Measurements from ENCODE around the gene QSOX2. TPM values are rescaled to one million over a fixed set of nuclear protein-coding genes. Genes with fewer than 3 reads are reported as not detected.

The QSOX2 gene
- total RNA-seq, 1 donor: 7.1 TPM

DNA sequence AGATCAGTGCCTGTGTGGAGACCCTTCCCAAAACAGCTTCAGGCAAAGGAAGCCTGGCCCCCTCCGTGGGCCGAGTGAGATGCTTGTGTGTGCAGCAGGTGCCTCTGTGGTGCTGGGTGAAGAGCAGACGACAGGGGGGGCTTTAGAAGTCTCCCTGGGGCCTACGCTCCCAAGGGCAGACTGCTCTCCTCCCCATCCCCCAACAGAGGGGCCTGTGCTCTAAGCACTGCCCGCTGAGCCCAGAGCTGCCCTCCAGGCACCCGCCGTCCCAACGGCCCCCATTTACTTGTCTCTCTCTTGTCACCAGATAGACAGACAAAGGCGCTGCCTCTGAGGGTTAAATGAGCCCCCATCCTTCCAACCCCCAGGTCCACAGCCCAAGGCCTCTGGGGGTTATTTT, 38.0 kb downstream of the QSOX2 start:
- no peak for DNase-seq (ENCODE audit: low read depth)
- H3K4me3 ChIP-seq (ENCODE audit: low read depth, low read length): no peak overlapping the region
- TF ChIP-seq, protein P1, sequence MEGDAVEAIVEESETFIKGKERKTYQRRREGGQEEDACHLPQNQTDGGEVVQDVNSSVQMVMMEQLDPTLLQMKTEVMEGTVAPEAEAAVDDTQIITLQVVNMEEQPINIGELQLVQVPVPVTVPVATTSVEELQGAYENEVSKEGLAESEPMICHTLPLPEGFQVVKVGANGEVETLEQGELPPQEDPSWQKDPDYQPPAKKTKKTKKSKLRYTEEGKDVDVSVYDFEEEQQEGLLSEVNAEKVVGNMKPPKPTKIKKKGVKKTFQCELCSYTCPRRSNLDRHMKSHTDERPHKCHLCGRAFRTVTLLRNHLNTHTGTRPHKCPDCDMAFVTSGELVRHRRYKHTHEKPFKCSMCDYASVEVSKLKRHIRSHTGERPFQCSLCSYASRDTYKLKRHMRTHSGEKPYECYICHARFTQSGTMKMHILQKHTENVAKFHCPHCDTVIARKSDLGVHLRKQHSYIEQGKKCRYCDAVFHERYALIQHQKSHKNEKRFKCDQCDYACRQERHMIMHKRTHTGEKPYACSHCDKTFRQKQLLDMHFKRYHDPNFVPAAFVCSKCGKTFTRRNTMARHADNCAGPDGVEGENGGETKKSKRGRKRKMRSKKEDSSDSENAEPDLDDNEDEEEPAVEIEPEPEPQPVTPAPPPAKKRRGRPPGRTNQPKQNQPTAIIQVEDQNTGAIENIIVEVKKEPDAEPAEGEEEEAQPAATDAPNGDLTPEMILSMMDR (IDR thresholded peaks at IDR 0.05; ENCODE audit: insufficient read depth, low read length): no peak

DNA sequence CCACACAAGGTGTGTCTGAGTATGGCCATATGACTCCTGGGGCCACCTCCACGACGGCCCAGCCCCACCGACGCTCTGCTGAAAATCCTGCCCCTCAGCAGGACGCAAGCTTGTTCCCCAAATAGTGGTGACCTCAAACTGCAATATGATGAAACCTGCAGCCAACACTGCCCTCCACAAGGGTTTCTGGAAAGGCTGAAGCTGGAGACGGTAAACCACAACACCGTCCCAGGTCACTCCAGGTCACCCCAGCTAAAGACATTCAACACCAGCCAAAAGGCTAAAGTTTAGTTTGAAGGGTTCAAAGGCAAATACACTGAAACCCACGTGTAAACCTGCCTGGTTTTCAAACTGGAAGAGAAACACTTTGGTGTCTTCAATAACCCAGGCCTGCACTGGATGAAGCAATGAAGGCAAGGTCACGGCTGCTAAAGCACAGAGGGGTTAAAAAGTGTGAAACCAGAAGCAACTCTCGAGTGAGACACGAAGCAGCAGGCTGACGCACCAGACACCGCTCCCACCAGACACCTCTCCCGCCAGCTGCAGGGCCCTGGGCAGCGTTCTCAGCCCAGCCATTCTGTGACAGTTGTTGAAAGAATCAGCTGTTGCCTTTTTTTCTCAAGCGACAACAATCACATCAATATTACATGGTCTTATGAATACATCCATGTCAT, 38.9 kb downstream of the QSOX2 start:
- DNase-seq (ENCODE audit: low read depth): no peak
- H3K4me3 ChIP-seq (ENCODE audit: low read depth, low read length): no peak overlapping the region
- TF ChIP-seq, protein P1 (IDR thresholded peaks at IDR 0.05; ENCODE audit: insufficient read depth, low read length): no peak

DNA sequence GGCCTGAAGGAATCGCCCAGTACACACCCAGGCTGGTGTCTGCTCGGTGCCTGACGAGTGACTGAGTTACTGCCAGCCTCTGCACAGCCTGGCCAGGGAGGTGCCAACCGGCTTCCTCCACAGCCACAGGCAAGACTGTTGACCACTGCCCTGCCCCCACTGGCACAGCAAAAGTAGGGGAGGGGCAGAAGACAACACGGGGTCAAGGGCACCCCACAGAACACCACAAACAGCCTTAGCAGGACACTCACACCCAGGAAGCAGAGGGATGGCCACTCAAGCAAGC, 40.0 kb downstream of the QSOX2 start:
- TF ChIP-seq, protein P1 (IDR thresholded peaks at IDR 0.05; ENCODE audit: insufficient read depth, low read length): no peak
- H3K4me3 ChIP-seq (ENCODE audit: low read depth, low read length): no peak overlapping the region
- DNase-seq (ENCODE audit: low read depth): no peak

DNA sequence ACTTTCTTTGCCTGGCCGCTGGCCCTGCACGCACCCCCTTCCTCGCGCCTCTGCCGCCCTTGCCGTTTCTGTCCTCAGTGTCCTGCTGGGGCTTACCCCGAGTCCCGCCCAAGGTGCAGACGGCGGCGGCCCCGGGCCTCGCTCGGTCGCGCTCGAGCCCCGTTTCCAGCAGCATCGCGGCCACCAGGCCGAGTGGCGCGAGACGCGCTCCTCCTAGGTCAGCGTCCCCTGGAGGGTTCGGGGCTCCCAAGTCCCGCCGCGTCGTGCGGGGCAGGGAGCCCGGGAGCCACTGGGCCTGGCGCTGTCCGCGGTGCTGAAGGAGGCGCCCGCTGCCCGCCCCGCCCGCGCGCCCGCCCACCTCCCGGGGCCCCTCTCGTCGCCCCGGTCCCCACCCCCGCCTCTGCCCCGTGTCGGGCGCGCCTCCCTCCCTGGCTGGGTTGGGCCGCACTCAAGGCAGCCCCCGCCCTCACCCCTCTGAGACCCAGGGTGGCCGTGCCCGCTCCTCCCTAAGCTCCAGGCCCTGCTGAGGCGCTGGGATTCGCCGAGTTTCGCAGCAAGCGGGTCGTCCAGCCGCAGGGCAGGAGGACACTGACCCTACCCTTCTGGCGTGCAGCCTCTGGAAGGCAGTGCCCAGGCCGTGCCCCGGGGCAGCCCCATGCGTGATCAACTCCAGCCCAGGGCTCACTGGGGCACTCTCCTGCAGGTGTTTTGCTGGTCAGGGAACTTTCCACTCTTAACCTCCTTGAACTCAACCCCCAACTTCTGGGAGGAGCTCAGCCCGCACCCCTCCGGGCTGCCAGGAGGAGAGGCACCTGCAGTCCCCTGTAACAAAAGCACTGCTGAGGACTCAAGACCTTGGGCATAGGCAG, 40.5 kb downstream of the QSOX2 start, which contains the start of gene LHX3:
TSS of gene LHX3 (minus strand) at position 291 of the 869 bp plus-strand sequence. CDS start at position 175, 116 bp downstream.
- no peak for DNase-seq (ENCODE audit: low read depth)
- TF ChIP-seq, protein P1 (IDR thresholded peaks at IDR 0.05; ENCODE audit: insufficient read depth, low read length): no peak
- H3K4me3 ChIP-seq (ENCODE audit: low read depth, low read length): no peak within 1 kb of the TSS

DNA sequence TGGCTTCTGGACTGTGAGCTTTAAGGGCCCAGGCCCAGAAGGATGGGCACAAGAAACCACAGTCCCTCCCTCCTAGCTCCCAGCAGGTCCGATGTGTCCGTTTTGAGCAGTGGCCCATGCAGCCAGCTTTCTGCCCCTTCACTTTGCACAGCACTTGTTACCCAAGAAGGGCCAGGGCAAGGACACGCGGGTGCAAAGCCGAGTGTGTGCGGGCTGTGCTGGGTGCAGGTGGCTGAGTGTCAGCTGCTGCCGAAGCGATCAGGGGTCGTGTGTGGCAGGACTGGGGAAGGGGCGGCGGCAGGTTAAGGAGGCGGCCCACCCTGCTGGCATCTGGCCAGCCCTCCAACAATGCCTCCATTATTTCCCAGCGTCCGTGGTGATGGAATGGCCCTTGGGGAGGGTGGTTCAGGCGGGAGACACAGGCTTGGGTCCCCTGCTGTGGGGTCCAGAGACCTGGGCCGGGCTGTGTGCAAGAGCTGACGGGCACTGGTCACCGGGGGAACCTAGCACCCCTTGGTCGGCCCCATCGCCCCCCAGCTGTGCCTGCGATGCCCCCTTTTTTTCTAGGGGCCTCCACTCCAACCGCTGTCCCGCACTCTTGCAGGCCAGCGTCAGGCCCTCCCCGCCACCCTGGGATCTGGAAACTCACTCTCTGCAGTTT, 41.3 kb downstream of the QSOX2 start:
- no peak overlapping the region for H3K4me3 ChIP-seq (ENCODE audit: low read depth, low read length)
- no peak for DNase-seq (ENCODE audit: low read depth)
- TF ChIP-seq, protein P1 (IDR thresholded peaks at IDR 0.05; ENCODE audit: insufficient read depth, low read length): no peak

DNA sequence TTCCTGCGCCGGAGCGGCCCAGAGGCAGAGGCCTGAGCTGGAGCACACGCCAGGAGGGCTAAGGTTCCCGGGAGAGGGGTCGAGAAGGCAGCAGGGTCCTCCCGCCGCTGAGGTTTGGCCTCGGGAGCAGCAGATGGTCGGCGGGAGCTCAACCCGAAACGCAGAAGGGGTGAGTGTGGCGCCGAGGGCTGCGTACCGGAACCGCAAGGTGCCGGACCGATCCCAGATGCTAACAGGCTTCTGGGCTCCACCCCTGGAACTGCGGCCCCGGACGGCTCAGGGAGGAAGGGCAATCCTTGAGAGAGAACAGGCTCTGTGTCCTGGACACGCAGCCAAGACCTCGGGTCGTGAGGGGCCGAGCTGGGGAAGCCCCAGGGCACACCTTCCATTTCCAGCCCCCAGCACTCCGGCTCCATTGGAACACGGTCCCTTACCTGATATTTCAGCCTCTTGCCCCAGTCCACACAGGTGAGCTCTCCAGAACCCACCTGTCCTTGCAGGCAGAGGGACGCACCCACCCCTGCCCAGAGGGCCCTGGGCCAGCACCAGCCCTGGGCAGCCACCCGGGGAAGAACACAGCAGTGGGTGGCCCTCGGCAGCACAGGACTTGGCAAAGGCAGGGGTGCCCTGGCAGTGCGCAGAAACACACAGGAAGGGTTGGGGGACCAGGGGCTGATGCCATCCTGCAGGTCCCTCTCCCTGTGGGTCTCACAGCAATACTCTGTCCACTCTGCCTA, 42.0 kb downstream of the QSOX2 start:
- TF ChIP-seq, protein P1 (IDR thresholded peaks at IDR 0.05; ENCODE audit: insufficient read depth, low read length): no peak
- DNase-seq (ENCODE audit: low read depth): no peak
- H3K4me3 ChIP-seq (ENCODE audit: low read depth, low read length): no peak overlapping the region
